GM23248 (cell line): ENCODE data around the gene DNAJC16. TPM values are rescaled to one million over a fixed set of nuclear protein-coding genes. Genes with fewer than 3 reads are reported as not detected.

Experiments
- DNase-seq: peaks from one replicate; pipeline ENCODE4 v3.0.0-alpha.2; 2015
- H2AFZ ChIP-seq: fragments of 200-600 bp; sonication (generic); 2 replicates; pipeline ENCODE4 v1.6.1; 2016; ENCODE audit warnings: antibody characterized with exemption
- H3F3A ChIP-seq: fragments of 200-600 bp; sonication (generic); 2 replicates; pipeline ENCODE4 v1.6.1; 2016; ENCODE audit warnings: mild to moderate bottlenecking, antibody characterized with exemption, mixed run types; ENCODE audit not compliant: insufficient read depth
- H3K27ac ChIP-seq: fragments of 200-600 bp; sonication (generic); 2 replicates; pipeline ENCODE4 v1.5.1; 2016; ENCODE audit warnings: mild to moderate bottlenecking
- H3K27me3 ChIP-seq: fragments of 200-600 bp; sonication (generic); replicated peaks from 2 replicates; pipeline ENCODE4 v1.6.1; 2016; ENCODE audit warnings: mild to moderate bottlenecking; ENCODE audit not compliant: insufficient read depth
- H3K36me3 ChIP-seq: fragments of 200-600 bp; sonication (generic); 2 replicates; pipeline ENCODE4 v1.6.1; 2016; ENCODE audit warnings: low read depth, mild to moderate bottlenecking
- H3K4me1 ChIP-seq: fragments of 200-600 bp; sonication (generic); 2 replicates; pipeline ENCODE4 v1.6.1; 2016; ENCODE audit warnings: mild to moderate bottlenecking; ENCODE audit not compliant: insufficient read depth
- H3K4me2 ChIP-seq: fragments of 200-600 bp; sonication (generic); one replicate; pipeline ENCODE4 v1.6.1; 2016; ENCODE audit warnings: mild to moderate bottlenecking; ENCODE audit not compliant: unreplicated experiment
- H3K4me3 ChIP-seq: fragments of 200-600 bp; sonication (generic); 2 replicates; pipeline ENCODE4 v1.5.1; 2016; ENCODE audit warnings: mild to moderate bottlenecking
- H3K79me2 ChIP-seq: fragments of 200-600 bp; sonication (generic); 2 replicates; pipeline ENCODE4 v1.6.1; 2016; ENCODE audit warnings: mild to moderate bottlenecking; ENCODE audit not compliant: insufficient read depth
- H3K9ac ChIP-seq: fragments of 200-600 bp; sonication (generic); 2 replicates; pipeline ENCODE4 v1.6.1; 2016; ENCODE audit warnings: mild to moderate bottlenecking
- H3K9me2 ChIP-seq: fragments of 200-600 bp; sonication (generic); 2 replicates; pipeline ENCODE4 v1.6.1; 2016; ENCODE audit warnings: mixed run types, mild to moderate bottlenecking, moderate library complexity; ENCODE audit not compliant: insufficient read depth
- H3K9me3 ChIP-seq: fragments of 200-600 bp; sonication (generic); one replicate; pipeline ENCODE4 v1.6.1; 2017; ENCODE audit warnings: low read depth
- H4K20me1 ChIP-seq: fragments of 200-600 bp; sonication (generic); 2 replicates; pipeline ENCODE4 v1.6.0; 2016; ENCODE audit not compliant: insufficient read depth
- EZH2 ChIP-seq: fragments of 200-600 bp; sonication (generic); IDR thresholded peaks from 2 replicates; pipeline ENCODE4 v1.6.1; 2018; ENCODE audit warnings: antibody characterized with exemption, mild to moderate bottlenecking; ENCODE audit not compliant: insufficient read depth, poor library complexity, severe bottlenecking
- EZH2phosphoT487 ChIP-seq: fragments of 200-600 bp; sonication (generic); IDR thresholded peaks from 2 replicates; pipeline ENCODE4 v1.6.1; 2018; ENCODE audit warnings: antibody characterized with exemption, moderate library complexity, mild to moderate bottlenecking, low read depth; ENCODE audit not compliant: insufficient read depth
- WGBS, 2 experiments: methylation state at CpG; one replicate each; pipeline ENCODE4 v1.1.6; 2015 to 2017; ENCODE audit warnings: low lambda C conversion rate in 2 of 2, low coverage in 1 of 2; ENCODE audit errors: missing lambda C conversion rate in 2 of 2; 5-methylcytosine and 5-hydroxymethylcytosine counted together
- in situ Hi-C: fragments of 300-500 bp; cut with MboI; formaldehyde crosslinking; loops from 2 replicates; pipeline ENCODE4 v1.15.0; 2020
- polyA plus RNA-seq: library from polyadenylated mRNA; unstranded; fragments of >200 nt; fragmentation: Nextera tagmentation; extraction: Ambion mirVana; gene quantifications from 2 replicates; pipeline ENCODE4 v1.2.1, GENCODE V29; 2016
- total RNA-seq: library from RNA; depleted of rRNA; stranded (reverse); fragments of >200 nt; shearing (Covaris generic); gene quantifications from 2 replicates; pipeline ENCODE4 v1.2.3, GENCODE V29; 2014

DNAJC16 gene
- total and polyA plus RNA-seq, 2 experiments from 2014 or later = 10.0 to 21.8 TPM

- no peak overlapping the region for H3K4me3 ChIP-seq
- H3K36me3 ChIP-seq = no peaks in the 10 kb centered on the region
- peaks cover 6% of the 10 kb centered on the region; the same call in 1 of the 2 replicates for H3K79me2 ChIP-seq
- no peak for DNase-seq
- TF ChIP-seq EZH2phosphoT487 = no peak
- no peak for TF ChIP-seq EZH2
- no peak overlapping the region for H3K4me2 ChIP-seq
- H3K27ac ChIP-seq = no peak overlapping the region
- no peaks in the 10 kb centered on the region for H4K20me1 ChIP-seq
- no peak overlapping the region for H2AFZ ChIP-seq
- H3F3A ChIP-seq = 0 out of 2 replicates have a peak, but pooled peaks cover 4% of the 10 kb centered on the region
- peaks cover 4% of the 10 kb centered on the region; the same call in 1 of the 2 replicates for H3K4me1 ChIP-seq
- no peaks in the 10 kb centered on the region for H3K9me3 ChIP-seq
- in situ Hi-C loops = no loop called here
- no peaks in the 10 kb centered on the region for H3K9me2 ChIP-seq
- no peak overlapping the region for H3K9ac ChIP-seq
- WGBS, 2 experiments = 86 to 89% methylated on average over 11 of the region's 11 CpGs
- H3K27me3 ChIP-seq = no peaks in the 10 kb centered on the region
Measured at GRCh38 chr1:15605398-15606383, 79.0 kb downstream of the DNAJC16 start.

DNA sequence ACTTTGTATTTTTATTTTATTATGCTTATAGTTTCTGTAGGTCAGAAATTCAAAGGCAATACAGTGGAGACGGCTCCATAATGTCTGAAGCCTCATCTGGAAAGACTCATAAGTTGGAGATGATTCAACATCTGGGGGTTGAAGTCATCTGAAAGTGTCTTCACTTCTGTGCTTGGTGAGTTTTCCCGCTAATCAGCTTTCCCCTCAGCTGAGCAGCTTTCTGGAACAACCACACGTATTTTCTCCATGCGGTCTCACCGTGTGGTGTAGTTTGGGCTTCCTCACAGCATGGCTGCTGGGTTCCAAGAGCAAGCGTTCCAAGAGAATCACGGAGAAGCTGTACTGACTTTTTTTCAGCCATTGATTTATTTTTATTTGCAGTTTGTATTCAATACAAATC lies 83.0 kb downstream of the DNAJC16 start:
- Histone ChIP-seq H3K9me3 (no peaks in the 10 kb centered on the region), H3K9ac (no peak overlapping the region), H3K79me2 (no peaks in the 10 kb centered on the region), H3K4me2 (no peak overlapping the region), H3K4me3 (no peak overlapping the region), H3K27ac (peak overlapping the region; percentile 47), H4K20me1 (no peaks in the 10 kb centered on the region), H3K27me3 (no peaks in the 10 kb centered on the region), H3K4me1 (no peaks in the 10 kb centered on the region), H3K9me2 (no peaks in the 10 kb centered on the region), H2AFZ (peak overlapping the region; percentile 64), H3K36me3 (no peaks in the 10 kb centered on the region), H3F3A (no peaks in the 10 kb centered on the region)
- in situ Hi-C loops = no loop called here
- 24 to 26% methylated on average over 7 of the region's 7 CpGs for WGBS, 2 experiments
- no peak for TF ChIP-seq EZH2
- no peak for TF ChIP-seq EZH2phosphoT487
- peak; percentile 75 for DNase-seq

DNA sequence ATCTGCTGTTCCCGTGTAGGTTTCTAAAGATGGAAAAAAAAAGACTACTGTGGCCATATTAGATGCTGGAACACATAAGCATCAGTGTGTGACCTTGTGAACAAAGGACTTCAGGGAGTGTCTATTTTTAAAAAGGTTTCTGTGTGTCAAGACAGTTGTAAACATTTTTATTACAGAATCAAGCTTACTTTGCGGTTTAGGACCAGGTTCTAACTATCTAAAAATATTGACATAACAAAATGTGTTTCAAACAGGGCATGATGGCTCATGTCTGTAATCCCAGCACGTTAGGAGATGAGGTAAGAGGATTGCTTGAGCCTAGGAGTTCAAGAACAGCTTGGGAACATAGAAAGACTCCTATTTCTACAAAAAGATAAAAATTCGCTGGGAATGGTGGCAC lies 83.5 kb downstream of the DNAJC16 start:
- 73% methylated on average over 4 of the region's 4 CpGs for WGBS, 2 experiments
- in situ Hi-C loops = no loop called here
- no peak for DNase-seq
- no peaks in the 10 kb centered on the region for H3K79me2 ChIP-seq
- no peak overlapping the region for H3K4me2 ChIP-seq
- no peak overlapping the region for H3K4me3 ChIP-seq
- H3K36me3 ChIP-seq = no peaks in the 10 kb centered on the region
- no peak overlapping the region for H3K9ac ChIP-seq
- no peaks in the 10 kb centered on the region for H3K27me3 ChIP-seq
- peak overlapping the region; percentile 64 for H2AFZ ChIP-seq
- H3K9me2 ChIP-seq = no peaks in the 10 kb centered on the region
- H3K9me3 ChIP-seq = no peaks in the 10 kb centered on the region
- no peak for TF ChIP-seq EZH2
- no peaks in the 10 kb centered on the region for H3F3A ChIP-seq
- no peaks in the 10 kb centered on the region for H4K20me1 ChIP-seq
- H3K4me1 ChIP-seq = no peaks in the 10 kb centered on the region
- H3K27ac ChIP-seq = no peak overlapping the region

DNA sequence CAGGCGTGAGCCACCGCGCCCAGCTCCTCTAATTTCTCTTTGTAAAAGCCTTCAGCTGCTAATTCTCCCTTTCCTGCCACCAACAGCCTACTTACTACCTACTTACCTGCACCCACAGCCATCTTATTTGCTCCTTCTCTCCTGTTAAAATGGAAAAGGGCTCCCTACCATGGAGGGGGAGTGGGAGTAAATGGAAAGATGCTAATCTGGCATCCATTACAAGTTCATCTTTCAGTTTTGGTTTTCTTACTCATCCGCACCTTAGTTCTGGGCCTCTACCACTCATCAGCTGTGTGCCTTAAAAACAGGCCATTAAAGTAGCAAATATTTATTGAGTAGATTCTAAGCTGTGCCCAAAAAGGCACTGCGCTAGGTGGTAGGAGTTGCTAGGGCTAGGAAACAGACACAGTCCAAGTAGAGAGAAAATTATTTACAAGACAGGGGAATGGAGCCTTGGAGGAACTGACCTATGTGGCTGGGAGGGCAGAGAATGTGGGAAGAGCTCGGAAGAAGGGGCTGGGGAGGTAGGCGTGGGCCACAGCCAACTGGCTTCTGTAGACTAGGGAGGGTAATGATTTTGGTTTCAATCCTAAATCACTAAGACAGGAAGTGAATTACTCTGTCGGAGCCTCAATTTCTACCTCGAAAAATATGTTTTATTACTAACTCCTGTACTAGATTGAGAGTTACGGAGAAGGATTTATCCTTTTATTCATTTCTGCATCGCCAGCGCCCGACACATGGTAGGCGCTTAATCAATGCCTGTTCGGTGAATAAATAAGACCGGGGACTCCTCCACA lies 89.9 kb downstream of the DNAJC16 start:
- peaks cover 34% of the 10 kb centered on the region for H3K4me1 ChIP-seq
- no peaks in the 10 kb centered on the region for H3K27me3 ChIP-seq
- WGBS, 2 experiments = 25 to 27% methylated on average over 16 of the region's 16 CpGs
- H3K4me3 ChIP-seq = peak overlapping the region; percentile 81
- DNase-seq = peak; percentile 53
- H3K9me2 ChIP-seq = no peaks in the 10 kb centered on the region
- peaks cover 54% of the 10 kb centered on the region for H3F3A ChIP-seq
- peak overlapping the region; percentile 77 for H3K9ac ChIP-seq
- H3K79me2 ChIP-seq = peaks cover 41% of the 10 kb centered on the region
- in situ Hi-C loops = no loop called here
- no peak for TF ChIP-seq EZH2phosphoT487
- TF ChIP-seq EZH2 = no peak
- peak overlapping the region; percentile 86 for H3K4me2 ChIP-seq
- no peaks in the 10 kb centered on the region for H3K36me3 ChIP-seq
- no peaks in the 10 kb centered on the region for H3K9me3 ChIP-seq
- peak overlapping the region; percentile 81 for H3K27ac ChIP-seq
- peak overlapping the region; percentile 98 for H2AFZ ChIP-seq
- H4K20me1 ChIP-seq = no peaks in the 10 kb centered on the region
